Measurements from ENCODE around the gene PHACTR3.

- TF ChIP-seq CTCF (conservative IDR thresholded peaks at IDR 0.05; ENCODE audit: low read depth in 2 of 2) (no peak), EZH2 (IDR thresholded peaks at IDR 0.05; ENCODE audit: low read depth, unreplicated experiment) (no peak), POLR2AphosphoS5 (IDR thresholded peaks at IDR 0.05; ENCODE audit: low read depth) (no peak), REST (IDR thresholded peaks at IDR 0.05; ENCODE audit: unreplicated experiment) (no peak), EZH2phosphoT487 (IDR thresholded peaks at IDR 0.05; ENCODE audit: unreplicated experiment) (no peak), ETS1 (IDR thresholded peaks at IDR 0.05) (no peak), CREB1 (CRISPR knock-in tag; IDR thresholded peaks at IDR 0.05; ENCODE audit: low read depth) (no peak), JUNB (IDR thresholded peaks at IDR 0.05; ENCODE audit: unreplicated experiment) (no peak), ZNF462 (CRISPR knock-in tag; IDR thresholded peaks at IDR 0.05) (no peak), ZNF114 (CRISPR knock-in tag; IDR thresholded peaks at IDR 0.05) (no peak), NANOG (IDR thresholded peaks at IDR 0.05; ENCODE audit: borderline replicate concordance) (no peak), STAT1 (IDR thresholded peaks at IDR 0.05; ENCODE audit: unreplicated experiment) (no peak), ZNF331 (CRISPR knock-in tag; IDR thresholded peaks at IDR 0.05; ENCODE audit: low read depth) (no peak)
Observed at GRCh38 chr20:59652381-59652780, 48.0 kb downstream of the PHACTR3 start.
